Prostate gland (tissue), 2 donors: ENCODE data around the gene DNAJC5G. TPM values are rescaled to one million over a fixed set of nuclear protein-coding genes. Genes with fewer than 3 reads are reported as not detected.

ENCODE experiments used
- DNase-seq: peaks from one replicate; pipeline ENCODE4 v3.0.0-alpha.2; 2019; ENCODE audit warnings: low spot score
- H3K27ac ChIP-seq, 2 donors: fragments of 200-600 bp; sonication (generic); 2 replicates each; pipeline ENCODE4 v1.5.1; 2017 to 2019
- H3K27me3 ChIP-seq: fragments of 200-600 bp; sonication (generic); replicated peaks from 2 replicates; pipeline ENCODE4 v1.5.1; 2019; ENCODE audit not compliant: insufficient read depth
- H3K36me3 ChIP-seq, 2 donors: fragments of 200-600 bp; sonication (generic); 1 replicate in 1 of 2; 2 replicates in 1 of 2; pipeline versions ENCODE4 v1.5.1 to v1.8.1; 2017 to 2019
- H3K4me1 ChIP-seq: fragments of 200-600 bp; sonication (generic); replicated peaks from 2 replicates; pipeline ENCODE4 v1.5.1; 2019
- H3K4me3 ChIP-seq, 2 donors: fragments of 200-600 bp; sonication (generic); 2 replicates each; pipeline ENCODE4 v1.5.1; 2017 to 2019
- H3K9me3 ChIP-seq: fragments of 200-600 bp; sonication (generic); 2 replicates; pipeline ENCODE4 v1.5.1; 2017
- CTCF ChIP-seq, 4 experiments: fragments of 200-600 bp in 2 of 4; fragments of 450-650 bp in 2 of 4; sonication (generic) in 2 of 4; IDR thresholded peaks; 1 replicate in 3 of 4; 2 replicates in 1 of 4; pipeline ENCODE4 v1.5.1; 2016 to 2019; ENCODE audit warnings: antibody characterized with exemption in 4 of 4, mild to moderate bottlenecking in 2 of 4, moderate library complexity in 2 of 4
- POLR2A ChIP-seq: fragments of 450-650 bp; IDR thresholded peaks from one replicate; pipeline ENCODE4 v1.6.1; 2016; ENCODE audit warnings: antibody characterized with exemption, mild to moderate bottlenecking
- POLR2AphosphoS5 ChIP-seq: sonication (generic); formaldehyde crosslinking; IDR thresholded peaks from one replicate; pipeline ENCODE4 v1.6.1; 2017; ENCODE audit warnings: antibody characterized with exemption
- WGBS: methylation state at CpG from one replicate; pipeline ENCODE4 v1.1.5; 2018; 5-methylcytosine and 5-hydroxymethylcytosine counted together
- intact Hi-C: fragments of 100-400 bp; cut with DNase I; formaldehyde crosslinking; loops from one replicate; pipeline ENCODE4 v1.14.2; 2022
- total RNA-seq, 2 donors: library from RNA; depleted of rRNA; stranded (reverse); fragments of >200 nt; gene quantifications; one replicate each; pipeline ENCODE4 v1.1.0, GENCODE V29; 2016

The DNAJC5G gene
- total RNA-seq, 2 donors from 2014 or later, result 16.1 TPM; not detected in 1

GRCh38 chr2:27233341-27233740 is 41.9 kb upstream of the DNAJC5G start:
- 93% methylated on average over 14 of the region's 14 CpGs for WGBS
- Histone ChIP-seq H3K27ac (no peak overlapping the region), H3K36me3 (peaks cover 2 to 45% of the 10 kb centered on the region in 2 donors), H3K9me3 (no peaks in the 10 kb centered on the region), H3K27me3 (no peaks in the 10 kb centered on the region), H3K4me1 (no peaks in the 10 kb centered on the region), H3K4me3 (no peak overlapping the region)
- DNase-seq, result no peak
- TF ChIP-seq CTCF (IDR thresholded peaks at IDR 0.05) (no peak), POLR2A (no peak), POLR2AphosphoS5 (no peak)
- intact Hi-C loops, result no loop called here

- peaks cover 2 to 60% of the 10 kb centered on the region in 2 donors for H3K36me3 ChIP-seq
- H3K27ac ChIP-seq, result no peak overlapping the region
- 94% methylated on average over 12 of the region's 12 CpGs for WGBS
- no peaks in the 10 kb centered on the region for H3K27me3 ChIP-seq
- intact Hi-C loops, result no loop called here
- DNase-seq, result no peak
- no peaks in the 10 kb centered on the region for H3K9me3 ChIP-seq
- TF ChIP-seq CTCF (IDR thresholded peaks at IDR 0.05), result no peak
- TF ChIP-seq POLR2A, result no peak
- TF ChIP-seq POLR2AphosphoS5, result no peak
- no peak overlapping the region for H3K4me3 ChIP-seq
- no peaks in the 10 kb centered on the region for H3K4me1 ChIP-seq
Observed at GRCh38 chr2:27236136-27236535, 39.1 kb upstream of the DNAJC5G start.

- H3K36me3 ChIP-seq, result peaks cover 6 to 56% of the 10 kb centered on the region in 2 donors
- WGBS, result 92% methylated on average over 3 of the region's 3 CpGs
Observed at GRCh38 chr2:27236626-27237025, 38.6 kb upstream of the DNAJC5G start.

GRCh38 chr2:27237341-27237945 is 37.8 kb upstream of the DNAJC5G start:
- H3K27me3 ChIP-seq, result no peaks in the 10 kb centered on the region
- no peak overlapping the region for H3K27ac ChIP-seq
- TF ChIP-seq CTCF (IDR thresholded peaks at IDR 0.05) (no peak), POLR2AphosphoS5 (no peak), POLR2A (no peak)
- peaks cover 12 to 50% of the 10 kb centered on the region in 2 donors for H3K36me3 ChIP-seq
- H3K9me3 ChIP-seq, result no peaks in the 10 kb centered on the region
- DNase-seq, result no peak
- 95% methylated on average over 15 of the region's 15 CpGs for WGBS
- no peak overlapping the region for H3K4me3 ChIP-seq
- no peaks in the 10 kb centered on the region for H3K4me1 ChIP-seq
- intact Hi-C loops, result no loop called here

More at GRCh38 chr2:27236626-27237025, 38.6 kb upstream of the DNAJC5G start:
- Histone ChIP-seq H3K4me1 (no peaks in the 10 kb centered on the region), H3K4me3 (no peak overlapping the region), H3K27ac (no peak overlapping the region), H3K9me3 (no peaks in the 10 kb centered on the region), H3K27me3 (no peaks in the 10 kb centered on the region)
- no peak for TF ChIP-seq POLR2A
- no peak for TF ChIP-seq POLR2AphosphoS5
- TF ChIP-seq CTCF (IDR thresholded peaks at IDR 0.05), result no peak
- intact Hi-C loops, result no loop called here
- no peak for DNase-seq

- H3K9me3 ChIP-seq, result no peaks in the 10 kb centered on the region
- no peak overlapping the region for H3K4me3 ChIP-seq
- intact Hi-C loops, result no loop called here
- H3K36me3 ChIP-seq, result peaks cover 12 to 38% of the 10 kb centered on the region in 2 donors
- H3K27me3 ChIP-seq, result no peaks in the 10 kb centered on the region
- no peak for TF ChIP-seq CTCF (IDR thresholded peaks at IDR 0.05)
- TF ChIP-seq POLR2AphosphoS5, result no peak
- no peak for TF ChIP-seq POLR2A
- H3K4me1 ChIP-seq, result no peaks in the 10 kb centered on the region
- H3K27ac ChIP-seq, result no peak overlapping the region
- WGBS, result 89% methylated on average over 8 of the region's 8 CpGs
- no peak for DNase-seq
Observed at GRCh38 chr2:27238976-27239375, 36.3 kb upstream of the DNAJC5G start.
